Measurements from ENCODE around the gene RAB6B. TPM values are rescaled to one million over a fixed set of nuclear protein-coding genes. Genes with fewer than 3 reads are reported as not detected.

RAB6B gene
- total RNA-seq, 1 donor from 2014 or later = 25.7 TPM

GRCh38 chr3:133837487-133838295, 58.0 kb downstream of the RAB6B start:
- Mint-ChIP-seq H3K9me3 (ENCODE audit: low read depth) (no peaks in the 10 kb centered on the region), H3K4me1 (ENCODE audit: low read depth) (no peaks in the 10 kb centered on the region), H3K27me3 (ENCODE audit: low read depth) (no peaks in the 10 kb centered on the region), H3K36me3 (ENCODE audit: low read depth) (peaks cover 23% of the 10 kb centered on the region), H3K4me3 (ENCODE audit: unreplicated experiment) (no peak overlapping the region), H3K27ac (ENCODE audit: unreplicated experiment) (no peak overlapping the region)
- no peak for TF ChIP-seq CTCF (IDR thresholded peaks at IDR 0.05)
- no peak for DNase-seq (ENCODE audit: low spot score)

- Mint-ChIP-seq H3K27me3 (ENCODE audit: low read depth) (no peaks in the 10 kb centered on the region), H3K4me3 (ENCODE audit: unreplicated experiment) (no peak overlapping the region), H3K36me3 (ENCODE audit: low read depth) (peaks cover 23% of the 10 kb centered on the region), H3K27ac (ENCODE audit: unreplicated experiment) (no peak overlapping the region), H3K4me1 (ENCODE audit: low read depth) (no peaks in the 10 kb centered on the region), H3K9me3 (ENCODE audit: low read depth) (no peaks in the 10 kb centered on the region)
- no peak for DNase-seq (ENCODE audit: low spot score)
- TF ChIP-seq CTCF (IDR thresholded peaks at IDR 0.05) = no peak
These were observed 59.1 kb downstream of the RAB6B start for GRCh38 chr3:133836497-133837158.

GRCh38 chr3:133835961-133836360, 59.7 kb downstream of the RAB6B start:
- H3K4me1 Mint-ChIP-seq (ENCODE audit: low read depth) = no peaks in the 10 kb centered on the region
- no peak for DNase-seq (ENCODE audit: low spot score)
- no peaks in the 10 kb centered on the region for H3K27me3 Mint-ChIP-seq (ENCODE audit: low read depth)
- no peak overlapping the region for H3K4me3 Mint-ChIP-seq (ENCODE audit: unreplicated experiment)
- H3K9me3 Mint-ChIP-seq (ENCODE audit: low read depth) = no peaks in the 10 kb centered on the region
- H3K36me3 Mint-ChIP-seq (ENCODE audit: low read depth) = peaks cover 23% of the 10 kb centered on the region
- H3K27ac Mint-ChIP-seq (ENCODE audit: unreplicated experiment) = no peak overlapping the region
- TF ChIP-seq CTCF (IDR thresholded peaks at IDR 0.05) = no peak

GRCh38 chr3:133835418-133835743, 60.3 kb downstream of the RAB6B start:
- H3K9me3 Mint-ChIP-seq (ENCODE audit: low read depth) = no peaks in the 10 kb centered on the region
- no peaks in the 10 kb centered on the region for H3K27me3 Mint-ChIP-seq (ENCODE audit: low read depth)
- no peak for DNase-seq (ENCODE audit: low spot score)
- H3K36me3 Mint-ChIP-seq (ENCODE audit: low read depth) = peaks cover 23% of the 10 kb centered on the region
- TF ChIP-seq CTCF (IDR thresholded peaks at IDR 0.05) = no peak
- no peak overlapping the region for H3K4me3 Mint-ChIP-seq (ENCODE audit: unreplicated experiment)
- no peak overlapping the region for H3K27ac Mint-ChIP-seq (ENCODE audit: unreplicated experiment)
- no peaks in the 10 kb centered on the region for H3K4me1 Mint-ChIP-seq (ENCODE audit: low read depth)

- H3K27ac Mint-ChIP-seq (ENCODE audit: unreplicated experiment) = no peak overlapping the region
- no peak for TF ChIP-seq CTCF (IDR thresholded peaks at IDR 0.05)
- DNase-seq (ENCODE audit: low spot score) = no peak
- H3K27me3 Mint-ChIP-seq (ENCODE audit: low read depth) = no peaks in the 10 kb centered on the region
- H3K9me3 Mint-ChIP-seq (ENCODE audit: low read depth) = no peaks in the 10 kb centered on the region
- peaks cover 21% of the 10 kb centered on the region for H3K36me3 Mint-ChIP-seq (ENCODE audit: low read depth)
- no peak overlapping the region for H3K4me3 Mint-ChIP-seq (ENCODE audit: unreplicated experiment)
- H3K4me1 Mint-ChIP-seq (ENCODE audit: low read depth) = no peaks in the 10 kb centered on the region
These were observed 60.9 kb downstream of the RAB6B start for GRCh38 chr3:133834621-133835417.
